Measurements from ENCODE around the gene ALDOA. TPM values are rescaled to one million over a fixed set of nuclear protein-coding genes. Genes with fewer than 3 reads are reported as not detected.

Gene ALDOA
- polyA plus RNA-seq, 1 donor from 2014 or later = 884 TPM

GRCh38 chr16:30054959-30055553 lies 10.5 kb upstream of the ALDOA start:
- Mint-ChIP-seq H3K4me1 (peaks cover 7 to 9% (median 7%) of the 10 kb centered on the region in 3 donors), H3K36me3 (peaks cover 2% of the 10 kb centered on the region), H3K9me3 (no peaks in the 10 kb centered on the region), H3K4me3 (peak overlapping the region in 2 of 4 donors; percentile 68 to 88), H3K27me3 (peaks cover 3% of the 10 kb centered on the region), H3K27ac (peak overlapping the region in 2 of 3 donors; percentile 31 to 98)

- Mint-ChIP-seq H3K4me1 (peaks cover 0 to 5% (median 3%) of the 10 kb centered on the region in 3 donors), H3K36me3 (peaks cover 1% of the 10 kb centered on the region), H3K27ac (peak overlapping the region in 1 of 3 donors; percentile 78), H3K9me3 (no peaks in the 10 kb centered on the region), H3K27me3 (no peaks in the 10 kb centered on the region), H3K4me3 (peak overlapping the region in 1 of 4 donors; percentile 56)
These were observed 5.2 kb upstream of the ALDOA start for GRCh38 chr16:30060346-30060745.

- Mint-ChIP-seq H3K4me3 (peak overlapping the region in 1 of 4 donors; percentile 56), H3K27ac (peak overlapping the region in 1 of 3 donors; percentile 78), H3K27me3 (no peaks in the 10 kb centered on the region), H3K36me3 (peaks cover 1% of the 10 kb centered on the region), H3K9me3 (no peaks in the 10 kb centered on the region), H3K4me1 (peaks cover 0 to 5% (median 3%) of the 10 kb centered on the region in 3 donors)
These were observed 4.6 kb upstream of the ALDOA start for GRCh38 chr16:30060836-30061554.

- no peaks in the 10 kb centered on the region for H3K9me3 Mint-ChIP-seq
- peaks cover 9 to 13% (median 9%) of the 10 kb centered on the region in 3 donors for H3K4me1 Mint-ChIP-seq
- peaks cover 1% of the 10 kb centered on the region for H3K36me3 Mint-ChIP-seq
- H3K27ac Mint-ChIP-seq = peak overlapping the region; percentile 97 to 100 (median 99)
- H3K27me3 Mint-ChIP-seq = no peaks in the 10 kb centered on the region
- peak overlapping the region in 3 of 4 donors; percentile 95 to 100 (median 99) for H3K4me3 Mint-ChIP-seq
These were observed 2.2 kb upstream of the ALDOA start for GRCh38 chr16:30063278-30063892.

GRCh38 chr16:30063893-30064728 lies 1.4 kb upstream of the ALDOA start:
- peak overlapping the region; percentile 97 to 100 (median 99) for H3K27ac Mint-ChIP-seq
- no peaks in the 10 kb centered on the region for H3K27me3 Mint-ChIP-seq
- peak overlapping the region; percentile 95 to 100 (median 100) for H3K4me3 Mint-ChIP-seq
- peaks cover 4% of the 10 kb centered on the region for H3K36me3 Mint-ChIP-seq
- no peaks in the 10 kb centered on the region for H3K9me3 Mint-ChIP-seq
- H3K4me1 Mint-ChIP-seq = peaks cover 12 to 18% (median 14%) of the 10 kb centered on the region in 3 donors

GRCh38 chr16:30064729-30065101 lies 845 bp upstream of the ALDOA start:
- H3K27ac Mint-ChIP-seq = peak overlapping the region; percentile 97 to 100 (median 99)
- H3K4me3 Mint-ChIP-seq = peak overlapping the region; percentile 95 to 100 (median 100)
- peaks cover 4% of the 10 kb centered on the region for H3K36me3 Mint-ChIP-seq
- H3K27me3 Mint-ChIP-seq = no peaks in the 10 kb centered on the region
- no peaks in the 10 kb centered on the region for H3K9me3 Mint-ChIP-seq
- peaks cover 13 to 18% (median 16%) of the 10 kb centered on the region in 3 donors for H3K4me1 Mint-ChIP-seq

GRCh38 chr16:30065943-30066760 lies 592 bp downstream of the ALDOA start:
- Mint-ChIP-seq H3K4me1 (peaks cover 13 to 18% (median 16%) of the 10 kb centered on the region in 3 donors), H3K9me3 (no peaks in the 10 kb centered on the region), H3K27me3 (no peaks in the 10 kb centered on the region), H3K36me3 (peaks cover 4% of the 10 kb centered on the region), H3K4me3 (peak overlapping the region; percentile 95 to 100 (median 100)), H3K27ac (peak overlapping the region; percentile 97 to 100 (median 99))

GRCh38 chr16:30066761-30067583 lies 1.4 kb downstream of the ALDOA start:
- Mint-ChIP-seq H3K4me3 (peak overlapping the region; percentile 95 to 100 (median 100)), H3K4me1 (peaks cover 13 to 18% (median 16%) of the 10 kb centered on the region in 3 donors), H3K27ac (peak overlapping the region in 2 of 3 donors; percentile 97 to 100), H3K9me3 (no peaks in the 10 kb centered on the region), H3K36me3 (peaks cover 4% of the 10 kb centered on the region), H3K27me3 (no peaks in the 10 kb centered on the region)

GRCh38 chr16:30067584-30067916 lies 2.0 kb downstream of the ALDOA start:
- Mint-ChIP-seq H3K27ac (peak overlapping the region in 1 of 3 donors; percentile 97), H3K4me1 (peaks cover 13 to 18% (median 17%) of the 10 kb centered on the region in 3 donors), H3K27me3 (no peaks in the 10 kb centered on the region), H3K36me3 (peaks cover 4% of the 10 kb centered on the region), H3K9me3 (no peaks in the 10 kb centered on the region), H3K4me3 (peak overlapping the region; percentile 48 to 95 (median 68))

GRCh38 chr16:30068333-30068732 lies 2.8 kb downstream of the ALDOA start:
- peaks cover 4% of the 10 kb centered on the region for H3K36me3 Mint-ChIP-seq
- H3K4me1 Mint-ChIP-seq = peaks cover 13 to 18% (median 17%) of the 10 kb centered on the region in 3 donors
- H3K9me3 Mint-ChIP-seq = no peaks in the 10 kb centered on the region
- H3K27ac Mint-ChIP-seq = peak overlapping the region; percentile 67 to 89 (median 73)
- peak overlapping the region; percentile 70 to 94 (median 87) for H3K4me3 Mint-ChIP-seq
- H3K27me3 Mint-ChIP-seq = no peaks in the 10 kb centered on the region

- H3K4me3 Mint-ChIP-seq = peak overlapping the region; percentile 70 to 94 (median 87)
These were observed 3.4 kb downstream of the ALDOA start for GRCh38 chr16:30068750-30069610.

GRCh38 chr16:30069611-30070462 lies 4.3 kb downstream of the ALDOA start:
- Mint-ChIP-seq H3K4me3 (peak overlapping the region in 2 of 4 donors; percentile 39 to 69), H3K27me3 (no peaks in the 10 kb centered on the region), H3K27ac (peak overlapping the region; percentile 22 to 67 (median 67))

More at GRCh38 chr16:30068750-30069610, 3.4 kb downstream of the ALDOA start:
- H3K27me3 Mint-ChIP-seq = no peaks in the 10 kb centered on the region
- peaks cover 4% of the 10 kb centered on the region for H3K36me3 Mint-ChIP-seq
- H3K27ac Mint-ChIP-seq = peak overlapping the region; percentile 67 to 89 (median 73)
- H3K9me3 Mint-ChIP-seq = no peaks in the 10 kb centered on the region
- H3K4me1 Mint-ChIP-seq = peaks cover 13 to 15% (median 14%) of the 10 kb centered on the region in 3 donors

More at GRCh38 chr16:30069611-30070462, 4.3 kb downstream of the ALDOA start:
- H3K4me1 Mint-ChIP-seq = peaks cover 16 to 17% (median 16%) of the 10 kb centered on the region in 3 donors
- H3K9me3 Mint-ChIP-seq = no peaks in the 10 kb centered on the region
- peaks cover 2% of the 10 kb centered on the region for H3K36me3 Mint-ChIP-seq
